ENCODE results near the gene PARVB.

PARVB gene

GRCh38 chr22:44063462-44064371, 39.6 kb downstream of the PARVB start:
- no peak for DNase-seq

- no peak for DNase-seq
Measured at GRCh38 chr22:44067033-44067432, 42.9 kb downstream of the PARVB start.

- DNase-seq: no peak
Measured at GRCh38 chr22:44067901-44068300, 43.8 kb downstream of the PARVB start.

GRCh38 chr22:44068422-44069191, 44.5 kb downstream of the PARVB start:
- peak; percentile 35 to 84 for DNase-seq

GRCh38 chr22:44070029-44070428, 45.9 kb downstream of the PARVB start:
- no peak for DNase-seq

- no peak for DNase-seq
Measured at GRCh38 chr22:44071781-44072326, 47.8 kb downstream of the PARVB start.

- no peak for DNase-seq
Measured at GRCh38 chr22:44074337-44074984, 50.4 kb downstream of the PARVB start.

- DNase-seq: no peak
Measured at GRCh38 chr22:44075022-44075421, 50.9 kb downstream of the PARVB start.

GRCh38 chr22:44075670-44076069, 51.6 kb downstream of the PARVB start:
- no peak for DNase-seq

GRCh38 chr22:44076825-44077224, 52.7 kb downstream of the PARVB start:
- DNase-seq: no peak

GRCh38 chr22:44080936-44081861, 57.1 kb downstream of the PARVB start:
- DNase-seq: peak; percentile 63 to 64

GRCh38 chr22:44082801-44083200, 58.7 kb downstream of the PARVB start:
- DNase-seq: no peak

- DNase-seq: no peak
Measured at GRCh38 chr22:44084044-44084772, 60.1 kb downstream of the PARVB start.

GRCh38 chr22:44085743-44086270, 61.7 kb downstream of the PARVB start:
- DNase-seq: peak; percentile 37 to 45

GRCh38 chr22:44086271-44087088, 62.4 kb downstream of the PARVB start:
- no peak for DNase-seq

GRCh38 chr22:44087089-44087430, 63.0 kb downstream of the PARVB start:
- DNase-seq: no peak

GRCh38 chr22:44088976-44089570, 65.0 kb downstream of the PARVB start:
- DNase-seq: no peak

GRCh38 chr22:44089717-44090570, 65.8 kb downstream of the PARVB start:
- no peak for DNase-seq

GRCh38 chr22:44090571-44090905, 66.4 kb downstream of the PARVB start:
- no peak for DNase-seq

Data from CD4-positive, alpha-beta T cell treated with Interleukin-1 beta for 1 hour (primary cell).